Peyer's patch (tissue), 4 donors: Measurements from ENCODE around the gene MAP4K3.

Source experiments
- POLR2A ChIP-seq, 2 donors: fragments of 450-650 bp; IDR thresholded peaks; one replicate each; pipeline ENCODE4 v1.5.1; 2017; ENCODE audit warnings: antibody characterized with exemption in 2 of 2, mild to moderate bottlenecking in 2 of 2, moderate library complexity in 2 of 2
- TF ChIP-seq, protein P1 (sequence below), 6 experiments: fragments of 450-650 bp in 4 of 6; fragments of 200-600 bp in 2 of 6; sonication (generic) in 1 of 6; IDR thresholded peaks; one replicate each; pipeline ENCODE4 v1.5.1; 2017 to 2019; ENCODE audit warnings: antibody characterized with exemption in 6 of 6, mild to moderate bottlenecking in 3 of 6, moderate library complexity in 1 of 6

DNA sequence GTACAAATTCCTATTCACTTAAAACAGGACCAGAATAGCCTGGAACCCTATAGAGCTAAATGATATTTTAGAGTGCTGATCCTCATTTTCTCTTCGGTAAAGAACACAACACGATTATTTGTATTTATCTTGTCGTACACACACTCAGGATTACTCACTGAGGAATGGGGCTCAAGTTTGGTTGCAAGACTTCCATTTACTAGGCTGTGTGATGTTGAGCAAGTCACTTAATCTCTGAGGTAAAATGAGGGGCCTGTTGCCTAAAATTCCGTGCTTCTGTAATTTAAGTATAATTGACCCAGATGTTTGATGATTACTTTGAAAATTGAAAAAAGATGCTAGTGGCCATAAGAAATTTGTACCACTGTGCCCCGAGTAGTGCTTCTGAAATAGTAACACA is 42.6 kb upstream of the MAP4K3 start:
- TF ChIP-seq POLR2A (IDR thresholded peaks at IDR 0.05), result no peak
- TF ChIP-seq, protein P1, sequence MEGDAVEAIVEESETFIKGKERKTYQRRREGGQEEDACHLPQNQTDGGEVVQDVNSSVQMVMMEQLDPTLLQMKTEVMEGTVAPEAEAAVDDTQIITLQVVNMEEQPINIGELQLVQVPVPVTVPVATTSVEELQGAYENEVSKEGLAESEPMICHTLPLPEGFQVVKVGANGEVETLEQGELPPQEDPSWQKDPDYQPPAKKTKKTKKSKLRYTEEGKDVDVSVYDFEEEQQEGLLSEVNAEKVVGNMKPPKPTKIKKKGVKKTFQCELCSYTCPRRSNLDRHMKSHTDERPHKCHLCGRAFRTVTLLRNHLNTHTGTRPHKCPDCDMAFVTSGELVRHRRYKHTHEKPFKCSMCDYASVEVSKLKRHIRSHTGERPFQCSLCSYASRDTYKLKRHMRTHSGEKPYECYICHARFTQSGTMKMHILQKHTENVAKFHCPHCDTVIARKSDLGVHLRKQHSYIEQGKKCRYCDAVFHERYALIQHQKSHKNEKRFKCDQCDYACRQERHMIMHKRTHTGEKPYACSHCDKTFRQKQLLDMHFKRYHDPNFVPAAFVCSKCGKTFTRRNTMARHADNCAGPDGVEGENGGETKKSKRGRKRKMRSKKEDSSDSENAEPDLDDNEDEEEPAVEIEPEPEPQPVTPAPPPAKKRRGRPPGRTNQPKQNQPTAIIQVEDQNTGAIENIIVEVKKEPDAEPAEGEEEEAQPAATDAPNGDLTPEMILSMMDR (IDR thresholded peaks at IDR 0.05), result no peak
